LNCAP (cell line): Measurements from ENCODE around the gene SDR9C7.

Experiments
- TF ChIP-seq, protein P1 (sequence below): fragments of 450-650 bp; IDR thresholded peaks from 2 replicates; pipeline ENCODE4 v1.5.1; 2017; ENCODE audit warnings: mild to moderate bottlenecking

SDR9C7 gene

DNA sequence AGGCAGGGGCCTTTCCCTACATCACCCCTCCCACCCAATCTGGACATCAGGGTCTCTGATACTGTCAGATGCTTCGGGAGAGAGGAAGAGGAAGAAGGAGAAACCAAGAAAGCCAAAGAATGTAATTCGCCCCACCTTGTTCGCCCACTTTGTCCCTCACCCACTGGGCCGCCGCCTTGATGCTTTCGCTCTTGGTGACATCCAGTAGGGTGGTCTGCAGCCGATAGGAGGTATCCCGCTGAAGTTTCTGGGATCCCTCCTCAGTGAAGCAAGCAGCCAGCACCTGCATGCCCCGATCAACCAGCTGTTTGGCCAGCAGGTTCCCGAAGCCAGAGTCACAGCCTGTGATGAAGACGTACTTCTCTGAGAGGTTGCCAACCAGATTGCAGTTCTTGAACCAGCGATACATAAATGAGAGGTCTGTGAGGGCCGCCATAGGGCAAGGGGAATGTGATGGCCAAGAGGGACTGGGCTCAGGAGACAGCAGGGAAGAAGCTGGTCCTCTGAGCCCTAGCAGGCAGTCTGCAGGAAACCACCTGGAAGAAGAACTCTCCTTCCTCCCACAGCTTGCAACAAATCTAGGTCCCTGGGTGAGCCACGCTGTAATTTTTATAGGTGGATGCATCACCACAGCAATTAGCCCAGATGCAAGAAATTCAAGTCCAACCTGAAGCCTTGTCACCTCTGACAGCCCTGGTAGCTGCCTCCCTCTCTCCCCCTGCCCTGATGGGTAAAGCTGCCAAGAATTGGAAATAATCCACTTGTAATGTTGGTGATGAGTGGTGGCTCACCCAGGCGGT, at the start of gene SDR9C7:
Gene SDR9C7 (minus strand): TSS at position 583 of the 800 bp plus-strand sequence. CDS start 147 bp downstream, at position 436.
- TF ChIP-seq, protein P1, sequence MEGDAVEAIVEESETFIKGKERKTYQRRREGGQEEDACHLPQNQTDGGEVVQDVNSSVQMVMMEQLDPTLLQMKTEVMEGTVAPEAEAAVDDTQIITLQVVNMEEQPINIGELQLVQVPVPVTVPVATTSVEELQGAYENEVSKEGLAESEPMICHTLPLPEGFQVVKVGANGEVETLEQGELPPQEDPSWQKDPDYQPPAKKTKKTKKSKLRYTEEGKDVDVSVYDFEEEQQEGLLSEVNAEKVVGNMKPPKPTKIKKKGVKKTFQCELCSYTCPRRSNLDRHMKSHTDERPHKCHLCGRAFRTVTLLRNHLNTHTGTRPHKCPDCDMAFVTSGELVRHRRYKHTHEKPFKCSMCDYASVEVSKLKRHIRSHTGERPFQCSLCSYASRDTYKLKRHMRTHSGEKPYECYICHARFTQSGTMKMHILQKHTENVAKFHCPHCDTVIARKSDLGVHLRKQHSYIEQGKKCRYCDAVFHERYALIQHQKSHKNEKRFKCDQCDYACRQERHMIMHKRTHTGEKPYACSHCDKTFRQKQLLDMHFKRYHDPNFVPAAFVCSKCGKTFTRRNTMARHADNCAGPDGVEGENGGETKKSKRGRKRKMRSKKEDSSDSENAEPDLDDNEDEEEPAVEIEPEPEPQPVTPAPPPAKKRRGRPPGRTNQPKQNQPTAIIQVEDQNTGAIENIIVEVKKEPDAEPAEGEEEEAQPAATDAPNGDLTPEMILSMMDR, result no peak

DNA sequence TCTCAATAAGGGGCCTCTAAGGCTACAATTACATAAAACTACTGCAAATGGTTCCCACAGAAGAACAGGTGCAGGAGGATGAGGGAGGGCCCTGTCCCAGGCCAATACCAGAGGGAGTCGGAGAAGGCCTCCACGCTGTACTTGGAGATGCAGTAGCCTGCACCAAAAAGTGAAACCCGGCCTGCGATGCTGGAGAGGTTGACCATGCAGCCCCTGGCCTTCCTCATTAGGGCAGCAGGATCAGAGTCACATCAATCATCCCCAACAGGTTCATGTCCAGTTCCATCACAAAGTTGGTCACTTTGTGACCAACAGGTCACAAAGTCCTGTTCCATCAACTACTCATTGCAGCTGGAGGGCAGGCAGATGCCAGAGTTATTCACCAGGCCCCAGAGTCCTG, 49.2 kb upstream of the SDR9C7 start:
- TF ChIP-seq, protein P1, result no peak

DNA sequence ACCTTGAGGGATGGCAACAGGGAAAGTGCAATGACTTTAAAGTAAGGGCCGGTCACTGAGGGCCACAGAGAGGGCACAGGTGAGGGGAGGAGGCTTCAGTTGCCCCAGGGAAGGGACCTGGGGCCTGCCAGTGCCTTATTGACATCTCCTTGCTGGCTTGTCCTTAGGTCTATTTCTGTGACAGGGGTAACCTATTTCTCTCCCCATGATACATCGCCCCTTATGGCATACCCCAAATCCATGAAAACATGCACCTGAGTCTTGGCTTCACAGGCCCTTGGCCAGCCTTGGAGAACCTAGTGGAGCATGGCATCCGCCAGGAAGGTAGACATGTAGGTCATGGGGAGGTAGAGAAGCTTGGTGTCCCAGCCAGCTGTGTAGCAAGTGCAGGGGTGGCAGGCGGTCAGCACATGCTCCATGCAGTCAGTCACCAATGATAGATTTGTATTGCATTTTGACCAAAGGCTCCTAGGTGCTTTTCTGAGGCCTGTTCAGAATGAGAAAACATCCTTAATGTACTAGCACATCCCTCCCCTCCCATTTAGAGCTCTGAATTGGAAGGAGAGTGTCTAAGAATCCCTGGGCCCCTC, 46.8 kb upstream of the SDR9C7 start:
- TF ChIP-seq, protein P1, result no peak

DNA sequence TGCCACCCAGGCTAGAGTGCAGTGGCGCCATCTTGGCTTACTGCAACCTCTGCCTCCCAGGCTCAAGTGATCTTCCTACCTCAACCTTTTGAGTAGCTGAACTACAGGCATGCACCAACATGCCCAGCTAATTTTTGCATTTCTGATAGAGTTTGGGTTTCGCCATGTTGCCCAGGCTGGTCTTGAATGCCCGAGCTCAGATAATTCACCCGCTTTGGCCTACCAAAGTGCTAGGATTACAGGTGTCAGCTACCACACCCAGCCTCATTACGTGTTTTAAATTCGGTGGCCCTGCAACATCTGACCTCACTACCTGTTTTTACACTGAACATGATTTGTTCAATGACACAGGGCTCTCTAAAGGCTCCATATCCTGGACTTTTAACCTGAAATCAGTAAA, 46.1 kb upstream of the SDR9C7 start:
- TF ChIP-seq, protein P1, result no peak

DNA sequence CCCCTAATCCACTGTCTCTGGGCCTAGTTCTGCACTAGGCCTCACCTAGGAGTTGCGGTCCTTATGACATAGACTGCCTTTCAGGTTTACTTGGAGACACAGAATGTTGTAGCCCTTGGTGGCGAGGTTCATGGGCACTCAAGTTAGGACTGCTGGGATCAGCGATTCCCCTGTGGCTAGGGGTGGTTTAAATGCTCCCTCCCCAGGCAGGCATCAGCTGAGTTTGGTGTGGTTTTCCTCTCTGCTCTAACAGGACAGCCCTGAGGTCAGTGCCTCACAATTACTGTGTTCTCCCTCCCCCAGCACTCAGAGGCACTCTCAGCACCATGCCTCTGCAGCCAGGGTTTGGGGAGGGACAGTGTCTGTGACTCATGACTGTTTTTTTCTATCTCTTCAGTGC, 45.4 kb upstream of the SDR9C7 start:
- TF ChIP-seq, protein P1, result no peak

DNA sequence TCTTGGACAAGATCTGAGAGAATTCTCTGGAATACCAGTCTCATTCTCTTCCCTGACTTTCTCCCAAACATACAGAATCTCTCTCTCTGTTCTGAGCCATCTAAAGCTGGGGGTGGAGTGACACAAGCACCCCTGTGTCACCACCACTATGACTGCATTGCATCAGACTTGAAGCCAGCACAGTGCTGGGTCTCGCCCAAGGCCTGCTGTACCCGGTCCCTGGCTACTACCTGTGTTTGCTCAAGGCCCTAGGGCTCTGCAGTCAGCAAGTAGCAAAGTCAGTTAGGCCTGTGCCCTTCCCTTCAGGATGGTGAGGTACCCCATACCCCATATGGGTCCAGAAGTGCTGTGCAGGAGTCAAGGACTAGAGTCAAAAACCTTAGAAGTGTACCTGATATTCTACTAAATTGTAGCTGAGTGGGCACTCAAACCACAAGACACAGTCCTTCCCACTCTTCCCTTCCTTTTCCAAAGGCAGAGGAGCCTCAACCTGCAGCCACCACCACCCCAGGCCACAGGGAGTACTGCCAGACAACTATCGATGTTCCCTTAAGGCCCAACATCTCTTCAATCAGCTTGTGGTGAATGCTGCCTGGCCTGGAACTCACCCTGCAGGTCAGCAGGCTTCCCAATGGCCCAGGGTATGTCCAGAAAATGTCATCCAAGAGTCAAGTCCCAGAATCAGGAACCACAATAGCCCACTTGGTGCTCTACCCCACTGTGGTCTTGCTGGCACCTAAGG, 44.4 kb upstream of the SDR9C7 start:
- TF ChIP-seq, protein P1, result no peak

DNA sequence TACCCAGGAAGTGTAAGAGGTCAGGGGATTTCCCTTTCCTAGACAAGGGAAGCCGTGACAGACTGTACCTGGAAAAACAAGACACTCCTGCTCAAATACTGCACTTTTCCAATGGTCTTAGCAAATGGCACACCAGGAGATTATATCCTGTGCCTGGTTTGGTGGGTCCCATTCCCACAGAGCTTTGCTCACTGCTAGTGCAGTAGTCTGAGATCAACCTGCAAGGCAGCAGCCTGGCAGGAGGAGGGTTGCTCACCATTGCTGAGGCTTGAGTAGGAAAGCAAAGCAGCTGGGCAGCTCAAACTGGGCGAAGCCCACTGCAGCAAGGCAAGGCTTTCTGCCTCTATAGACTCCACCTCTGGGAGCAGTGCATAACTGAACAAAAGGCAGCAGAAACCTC, 24.2 kb upstream of the SDR9C7 start:
- TF ChIP-seq, protein P1, result no peak
